ENCODE measurements around the gene MYO16. TPM values are rescaled to one million over a fixed set of nuclear protein-coding genes. Genes with fewer than 3 reads are reported as not detected.

MYO16 gene
- polyA plus RNA-seq, 1 experiment, result not detected

- no peak for DNase-seq (ENCODE audit: low read depth)
- no peaks in the 10 kb centered on the region for H3K27me3 ChIP-seq (ENCODE audit: control insufficient read depth, insufficient read depth, low read length)
- CTCF ChIA-PET, result no interaction called here
- no peak overlapping the region for H3K4me3 ChIP-seq (ENCODE audit: low read depth, low read length)
- POLR2A ChIA-PET, result no interaction called here
- no peak for TF ChIP-seq CTCF (IDR thresholded peaks at IDR 0.05; ENCODE audit: insufficient read depth, low read depth, low read length)
- no peaks in the 10 kb centered on the region for H3K36me3 ChIP-seq (ENCODE audit: control insufficient read depth, insufficient read depth, low read length)
Observed at GRCh38 chr13:109163037-109163379, 533.6 kb downstream of the MYO16 start.

- no peak for TF ChIP-seq CTCF (IDR thresholded peaks at IDR 0.05; ENCODE audit: insufficient read depth, low read depth, low read length)
- Histone ChIP-seq H3K4me3 (ENCODE audit: low read depth, low read length) (no peak overlapping the region), H3K27me3 (ENCODE audit: control insufficient read depth, insufficient read depth, low read length) (no peaks in the 10 kb centered on the region), H3K36me3 (ENCODE audit: control insufficient read depth, insufficient read depth, low read length) (no peaks in the 10 kb centered on the region)
- no peak for DNase-seq (ENCODE audit: low read depth)
- ChIA-PET POLR2A (no interaction called here), CTCF (no interaction called here)
Observed at GRCh38 chr13:109165417-109165904, 536.0 kb downstream of the MYO16 start.

GRCh38 chr13:109166804-109167203 lies 537.4 kb downstream of the MYO16 start:
- ChIA-PET POLR2A (no interaction called here), CTCF (no interaction called here)
- no peak for DNase-seq (ENCODE audit: low read depth)
- TF ChIP-seq CTCF (IDR thresholded peaks at IDR 0.05; ENCODE audit: insufficient read depth, low read depth, low read length), result no peak
- Histone ChIP-seq H3K4me3 (ENCODE audit: low read depth, low read length) (no peak overlapping the region), H3K27me3 (ENCODE audit: control insufficient read depth, insufficient read depth, low read length) (no peaks in the 10 kb centered on the region), H3K36me3 (ENCODE audit: control insufficient read depth, insufficient read depth, low read length) (no peaks in the 10 kb centered on the region)

- TF ChIP-seq CTCF (IDR thresholded peaks at IDR 0.05; ENCODE audit: insufficient read depth, low read depth, low read length), result no peak
- H3K27me3 ChIP-seq (ENCODE audit: control insufficient read depth, insufficient read depth, low read length), result no peaks in the 10 kb centered on the region
- H3K4me3 ChIP-seq (ENCODE audit: low read depth, low read length), result no peak overlapping the region
- POLR2A ChIA-PET, result no interaction called here
- no peaks in the 10 kb centered on the region for H3K36me3 ChIP-seq (ENCODE audit: control insufficient read depth, insufficient read depth, low read length)
- DNase-seq (ENCODE audit: low read depth), result no peak
- CTCF ChIA-PET, result no interaction called here
Observed at GRCh38 chr13:109172136-109172535, 542.7 kb downstream of the MYO16 start.

- Histone ChIP-seq H3K27me3 (ENCODE audit: control insufficient read depth, insufficient read depth, low read length) (no peaks in the 10 kb centered on the region), H3K4me3 (ENCODE audit: low read depth, low read length) (no peak overlapping the region), H3K36me3 (ENCODE audit: control insufficient read depth, insufficient read depth, low read length) (no peaks in the 10 kb centered on the region)
- TF ChIP-seq CTCF (IDR thresholded peaks at IDR 0.05; ENCODE audit: insufficient read depth, low read depth, low read length), result no peak
- ChIA-PET POLR2A (no interaction called here), CTCF (interaction anchor here (1.0 kb wide), 1 partner anchor 18 kb away, joined by 3 read pairs; no protein-coding TSS in a partner anchor)
- no peak for DNase-seq (ENCODE audit: low read depth)
Observed at GRCh38 chr13:109175666-109176065, 546.3 kb downstream of the MYO16 start.

Measured in BJ (cell line).